Measurements from ENCODE around the gene OR4D1. TPM values are rescaled to one million over a fixed set of nuclear protein-coding genes. Genes with fewer than 3 reads are reported as not detected.

OR4D1 gene
- total and polyA plus RNA-seq, 4 donors: 0.01 to 0.09 TPM; not detected in 2

DNA sequence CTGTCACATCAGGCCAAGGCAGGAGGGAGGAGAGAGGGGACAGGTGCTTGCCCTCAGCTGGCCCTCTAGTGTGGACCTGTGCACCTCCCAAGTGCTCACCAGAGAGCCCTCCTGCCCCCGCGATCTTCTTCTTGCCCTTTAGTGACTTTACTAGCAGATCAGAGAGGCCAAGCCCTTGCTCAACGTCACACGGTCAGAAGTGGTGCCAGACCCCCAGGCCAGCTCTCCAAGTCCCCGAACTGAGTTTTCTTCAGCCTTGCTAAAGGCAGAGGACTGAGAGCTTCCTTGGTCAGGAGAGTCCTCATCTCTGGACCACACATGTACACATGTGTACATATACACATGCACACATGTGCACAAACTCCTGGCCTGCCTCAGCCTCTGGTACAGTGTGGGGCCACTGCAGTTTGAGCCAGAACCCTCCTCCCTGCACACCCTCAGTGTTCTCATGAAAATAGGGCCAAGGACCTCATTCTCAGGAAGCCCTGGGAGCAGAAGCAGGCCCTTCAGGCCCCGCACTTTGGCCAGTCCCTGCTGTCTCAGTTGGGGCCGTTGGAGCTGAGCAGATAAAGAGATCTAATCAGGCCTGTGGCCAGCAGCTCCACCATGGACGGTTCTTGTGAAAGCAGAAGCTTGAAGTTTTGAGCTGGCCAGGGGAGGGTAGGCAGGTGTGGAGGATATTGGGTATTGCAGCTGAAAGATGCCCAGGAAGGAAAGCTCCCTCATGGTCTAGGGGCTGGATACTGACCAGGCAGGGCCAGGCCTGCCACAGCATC, 37.0 kb downstream of the OR4D1 start:
- H3K9me3 ChIP-seq (ENCODE audit: control insufficient read depth in 4 of 4, insufficient read depth in 3 of 4, low read length in 3 of 4): no peaks in the 10 kb centered on the region
- ATAC-seq (ENCODE audit: insufficient read depth, low FRiP score) (no peak), DNase-seq (no peak)
- H3K4me3 ChIP-seq: no peak overlapping the region
- no peaks in the 10 kb centered on the region for H3K4me1 ChIP-seq (ENCODE audit: control insufficient read depth in 5 of 5, insufficient read depth in 5 of 5, low read length in 5 of 5)
- no peaks in the 10 kb centered on the region for H3K36me3 ChIP-seq (ENCODE audit: control insufficient read depth in 4 of 4, insufficient read depth in 4 of 4, low read length in 4 of 4)
- TF ChIP-seq, protein P1, sequence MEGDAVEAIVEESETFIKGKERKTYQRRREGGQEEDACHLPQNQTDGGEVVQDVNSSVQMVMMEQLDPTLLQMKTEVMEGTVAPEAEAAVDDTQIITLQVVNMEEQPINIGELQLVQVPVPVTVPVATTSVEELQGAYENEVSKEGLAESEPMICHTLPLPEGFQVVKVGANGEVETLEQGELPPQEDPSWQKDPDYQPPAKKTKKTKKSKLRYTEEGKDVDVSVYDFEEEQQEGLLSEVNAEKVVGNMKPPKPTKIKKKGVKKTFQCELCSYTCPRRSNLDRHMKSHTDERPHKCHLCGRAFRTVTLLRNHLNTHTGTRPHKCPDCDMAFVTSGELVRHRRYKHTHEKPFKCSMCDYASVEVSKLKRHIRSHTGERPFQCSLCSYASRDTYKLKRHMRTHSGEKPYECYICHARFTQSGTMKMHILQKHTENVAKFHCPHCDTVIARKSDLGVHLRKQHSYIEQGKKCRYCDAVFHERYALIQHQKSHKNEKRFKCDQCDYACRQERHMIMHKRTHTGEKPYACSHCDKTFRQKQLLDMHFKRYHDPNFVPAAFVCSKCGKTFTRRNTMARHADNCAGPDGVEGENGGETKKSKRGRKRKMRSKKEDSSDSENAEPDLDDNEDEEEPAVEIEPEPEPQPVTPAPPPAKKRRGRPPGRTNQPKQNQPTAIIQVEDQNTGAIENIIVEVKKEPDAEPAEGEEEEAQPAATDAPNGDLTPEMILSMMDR (IDR thresholded peaks at IDR 0.05; ENCODE audit: control extremely low read depth, extremely low read depth): no peak
- H3K9ac ChIP-seq (ENCODE audit: insufficient read depth in 1 of 2, low read length in 2 of 2): no peak overlapping the region
- WGBS, 2 donors: 73 to 74% methylated on average over 8 of the region's 8 CpGs
- peaks cover 0 to 3% (median 0%) of the 10 kb centered on the region in 3 donors for H3K27me3 ChIP-seq (ENCODE audit: control insufficient read depth in 3 of 3, insufficient read depth in 3 of 3, low read length in 2 of 3)
- H3K27ac ChIP-seq (ENCODE audit: low read depth in 1 of 2, low read length in 1 of 2): no peak overlapping the region

DNA sequence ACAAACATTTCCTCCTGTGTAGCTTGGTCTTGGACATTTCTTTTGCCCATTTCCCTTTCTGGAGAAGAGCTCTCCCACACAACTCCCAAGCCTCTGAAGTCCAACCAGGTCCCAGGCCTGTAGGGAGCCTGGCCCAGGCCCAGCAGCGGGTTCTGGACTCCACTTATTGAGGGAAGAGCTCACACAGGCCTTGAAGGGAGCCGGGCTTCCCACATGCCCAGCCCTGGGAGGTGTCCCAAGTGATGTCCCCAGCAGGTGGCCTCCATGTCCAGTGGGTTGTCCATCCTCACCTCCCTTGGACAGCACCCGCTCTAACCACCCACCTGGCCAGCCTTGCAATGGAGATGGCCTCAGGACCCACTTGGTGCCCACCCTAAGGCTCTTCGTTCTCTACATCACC, 38.4 kb downstream of the OR4D1 start:
- no peak overlapping the region for H3K27ac ChIP-seq (ENCODE audit: low read depth in 1 of 2, low read length in 1 of 2)
- ATAC-seq (ENCODE audit: insufficient read depth, low FRiP score): no peak
- no peaks in the 10 kb centered on the region for H3K36me3 ChIP-seq (ENCODE audit: control insufficient read depth in 4 of 4, insufficient read depth in 4 of 4, low read length in 4 of 4)
- WGBS, 2 donors: 91 to 97% methylated on average over 4 of the region's 4 CpGs
- no peak overlapping the region for H3K9ac ChIP-seq (ENCODE audit: insufficient read depth in 1 of 2, low read length in 2 of 2)
- H3K4me1 ChIP-seq (ENCODE audit: control insufficient read depth in 5 of 5, insufficient read depth in 5 of 5, low read length in 5 of 5): no peaks in the 10 kb centered on the region
- no peak overlapping the region for H3K4me3 ChIP-seq
- TF ChIP-seq, protein P1 (IDR thresholded peaks at IDR 0.05; ENCODE audit: control extremely low read depth, extremely low read depth): no peak
- H3K9me3 ChIP-seq (ENCODE audit: control insufficient read depth in 4 of 4, insufficient read depth in 3 of 4, low read length in 3 of 4): no peaks in the 10 kb centered on the region
- no peak for DNase-seq
- H3K27me3 ChIP-seq (ENCODE audit: control insufficient read depth in 3 of 3, insufficient read depth in 3 of 3, low read length in 2 of 3): peaks cover 0 to 3% (median 0%) of the 10 kb centered on the region in 3 donors

- TF ChIP-seq, protein P1 (IDR thresholded peaks at IDR 0.05; ENCODE audit: control extremely low read depth, extremely low read depth): no peak
- Histone ChIP-seq H3K9me3 (ENCODE audit: control insufficient read depth in 4 of 4, insufficient read depth in 3 of 4, low read length in 3 of 4) (no peaks in the 10 kb centered on the region), H3K4me1 (ENCODE audit: control insufficient read depth in 5 of 5, insufficient read depth in 5 of 5, low read length in 5 of 5) (no peaks in the 10 kb centered on the region), H3K36me3 (ENCODE audit: control insufficient read depth in 4 of 4, insufficient read depth in 4 of 4, low read length in 4 of 4) (no peaks in the 10 kb centered on the region), H3K27ac (ENCODE audit: low read depth in 1 of 2, low read length in 1 of 2) (no peak overlapping the region), H3K4me3 (no peak overlapping the region), H3K9ac (ENCODE audit: insufficient read depth in 1 of 2, low read length in 2 of 2) (no peak overlapping the region), H3K27me3 (ENCODE audit: control insufficient read depth in 3 of 3, insufficient read depth in 3 of 3, low read length in 2 of 3) (peaks cover 0 to 3% (median 0%) of the 10 kb centered on the region in 3 donors)
- WGBS, 2 donors: 89 to 93% methylated on average over 6 of the region's 6 CpGs
- ATAC-seq (ENCODE audit: insufficient read depth, low FRiP score): no peak
- no peak for DNase-seq
These were observed 38.9 kb downstream of the OR4D1 start for GRCh38 chr17:58187063-58187462.

Measured in lung (tissue), 12 donors.